HepG2 (cell line): ENCODE data around the gene ABCB7. TPM values are rescaled to one million over a fixed set of nuclear protein-coding genes. Genes with fewer than 3 reads are reported as not detected.

Experiments
- ETV5 ChIP-seq: IDR thresholded peaks from 2 replicates; pipeline ENCODE4 v1.6.1; 2018; ENCODE audit warnings: missing biosample characterization, missing genetic modification reagents, inconsistent platforms, borderline replicate concordance
- HOXA3 ChIP-seq: sonication (generic); formaldehyde crosslinking; IDR thresholded peaks from 2 replicates; pipeline ENCODE4 v1.5.0; 2020; ENCODE audit warnings: missing genetic modification reagents
- LRRFIP1 ChIP-seq: sonication (generic); formaldehyde crosslinking; conservative IDR thresholded peaks from 2 replicates; pipeline ENCODE4 v1.4.0; 2020; ENCODE audit warnings: missing genetic modification reagents
- MED13 ChIP-seq: sonication (generic); formaldehyde crosslinking; IDR thresholded peaks from 2 replicates; pipeline ENCODE4 v1.5.0; 2020; ENCODE audit warnings: missing genetic modification reagents
- MIXL1 ChIP-seq: IDR thresholded peaks from 2 replicates; pipeline ENCODE4 v1.6.1; 2016
- MTF1 ChIP-seq: sonication (generic); formaldehyde crosslinking; IDR thresholded peaks from 2 replicates; pipeline ENCODE4 v1.5.0; 2020; ENCODE audit warnings: missing genetic modification reagents
- PHF20 ChIP-seq: sonication (generic); formaldehyde crosslinking; IDR thresholded peaks from 2 replicates; pipeline ENCODE4 v1.5.0; 2020; ENCODE audit warnings: mild to moderate bottlenecking, missing genetic modification reagents
- RFXANK ChIP-seq: IDR thresholded peaks from 2 replicates; pipeline ENCODE4 v1.6.1; 2016
- RFXAP ChIP-seq: sonication (generic); formaldehyde crosslinking; IDR thresholded peaks from 2 replicates; pipeline ENCODE4 v1.4.0; 2020; ENCODE audit warnings: missing genetic modification reagents, borderline replicate concordance
- USF2 ChIP-seq, 2 experiments: sonication (generic) in 1 of 2; formaldehyde crosslinking in 1 of 2; IDR thresholded peaks; 2 replicates each; pipeline versions ENCODE4 v1.5.1 to v1.6.1; 2011 to 2020; ENCODE audit warnings: borderline replicate concordance in 1 of 2, low read depth in 1 of 2, low read length in 1 of 2, mild to moderate bottlenecking in 1 of 2, missing genetic modification reagents in 1 of 2, moderate library complexity in 1 of 2
- ZBTB1 ChIP-seq: sonication (generic); formaldehyde crosslinking; IDR thresholded peaks from 2 replicates; pipeline ENCODE4 v1.4.0; 2020; ENCODE audit warnings: missing genetic modification reagents, borderline replicate concordance
- ZGPAT ChIP-seq: IDR thresholded peaks from 2 replicates; pipeline ENCODE4 v1.6.1; 2016; ENCODE audit warnings: mild to moderate bottlenecking
- ZNF251 ChIP-seq: sonication (generic); formaldehyde crosslinking; IDR thresholded peaks from 2 replicates; pipeline ENCODE4 v1.9.0; 2021; ENCODE audit warnings: mild to moderate bottlenecking, missing genetic modification reagents
- ZNF598 ChIP-seq: sonication (generic); formaldehyde crosslinking; IDR thresholded peaks from 2 replicates; pipeline ENCODE4 v1.5.1; 2020; ENCODE audit warnings: mild to moderate bottlenecking, missing genetic modification reagents, borderline replicate concordance
- ZNF788 ChIP-seq: sonication (generic); formaldehyde crosslinking; IDR thresholded peaks from 2 replicates; pipeline ENCODE4 v1.5.0; 2020; ENCODE audit warnings: mild to moderate bottlenecking, missing genetic modification reagents, borderline replicate concordance
- polyA plus RNA-seq, 8 experiments: library from polyadenylated mRNA; depleted of rRNA in 3 of 8; stranded (reverse) in 7 of 8; unstranded in 1 of 8; fragments of >200 nt; fragmentation: Illumina TruSeq in 4 of 8; extraction: Trizol in 4 of 8; gene quantifications; 2 replicates each; pipeline versions ENCODE4 v1.2.1 to v1.2.3, GENCODE V29; 2011 to 2016; ENCODE audit warnings: low read depth in 4 of 8, missing spikeins in 1 of 8, mixed read lengths in 1 of 8; ENCODE audit not compliant: insufficient read depth in 1 of 8
- total RNA-seq, 5 experiments: library from RNA; depleted of rRNA; stranded (reverse); fragments of >200 nt; fragmentation: Illumina TruSeq; extraction: Trizol; gene quantifications; 2 replicates each; pipeline ENCODE4 v1.2.3, GENCODE V29; 2016; ENCODE audit warnings: low read depth in 1 of 5
- TF ChIP-seq, protein P1 (sequence below): sonication (generic); formaldehyde crosslinking; IDR thresholded peaks from 2 replicates; pipeline ENCODE4 v1.4.0; 2020; ENCODE audit warnings: missing genetic modification reagents
- TF ChIP-seq, protein P2 (sequence below): sonication (generic); formaldehyde crosslinking; IDR thresholded peaks from 2 replicates; pipeline ENCODE4 v1.4.0; 2020; ENCODE audit warnings: missing genetic modification reagents
- TF ChIP-seq, protein P3 (sequence below): sonication (generic); formaldehyde crosslinking; IDR thresholded peaks from 2 replicates; pipeline ENCODE4 v1.4.0; 2020; ENCODE audit warnings: missing genetic modification reagents; ENCODE audit errors: not compliant biosample characterization

Gene ABCB7
- total and polyA plus RNA-seq, 2 of the 13 experiments (the other 11 are each of a cell fraction or from before 2014, with no cell fraction given), result 27.7 to 28.7 TPM

DNA sequence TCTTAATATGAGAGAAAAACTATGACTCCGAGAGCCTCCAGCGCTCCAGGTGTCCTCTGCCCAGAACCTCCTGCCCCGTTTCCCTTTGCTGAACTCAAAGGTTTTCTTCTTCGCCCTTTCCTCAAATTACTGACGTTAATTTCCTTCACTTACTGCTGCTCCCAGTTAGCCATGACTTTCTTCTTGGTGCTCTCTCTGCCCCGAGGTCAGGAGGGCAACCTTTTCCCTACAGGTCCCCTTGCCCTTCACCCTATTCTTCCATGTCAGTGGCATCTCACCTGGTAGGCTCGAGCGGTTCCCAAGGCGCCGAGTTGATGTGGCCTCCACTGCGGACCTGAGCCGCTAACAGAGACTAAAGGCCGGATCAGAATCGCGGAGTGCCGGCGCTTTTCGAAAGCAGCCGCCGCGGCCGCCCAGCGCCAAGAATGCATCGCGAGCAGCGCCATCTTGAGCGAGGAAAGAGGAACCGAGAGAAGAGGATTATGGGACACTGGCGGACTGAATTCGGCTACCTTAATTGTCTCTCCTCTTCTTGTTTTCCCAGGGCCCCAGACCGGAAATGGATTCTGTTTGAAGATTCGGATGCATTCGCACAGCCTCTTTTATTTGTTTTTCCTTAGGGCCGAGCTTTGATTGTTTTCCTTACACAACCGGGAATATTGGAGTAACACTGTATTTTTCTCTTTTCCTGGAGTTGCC is at the start of gene ABCB7 (continued):
- TF ChIP-seq LRRFIP1 (no peak), RFXAP (CRISPR knock-in tag) (no peak), PHF20 (peak; percentile 68; the same call in 1 of the 2 replicates), MED13 (no peak), ETV5 (CRISPR knock-in tag) (no peak; the same call in 1 of the 2 replicates), ZGPAT (CRISPR knock-in tag) (no peak; the same call in 1 of the 2 replicates), ZNF598 (CRISPR knock-in tag) (no peak), RFXANK (CRISPR knock-in tag) (no peak), MIXL1 (no peak), ZNF251 (CRISPR knock-in tag) (no peak), USF2 (IDR thresholded peaks at IDR 0.05; ENCODE audit: low read depth, low read length) (no peak), USF2 (CRISPR knock-in tag; IDR thresholded peaks at IDR 0.05; ENCODE audit: borderline replicate concordance) (peak; percentile 50; the same call in 1 of the 2 replicates), MTF1 (CRISPR knock-in tag) (no peak), ZNF788 (no peak), ZBTB1 (CRISPR knock-in tag) (no peak), HOXA3 (peak; percentile 41; the same call in 1 of the 2 replicates)
- TF ChIP-seq, protein P1, sequence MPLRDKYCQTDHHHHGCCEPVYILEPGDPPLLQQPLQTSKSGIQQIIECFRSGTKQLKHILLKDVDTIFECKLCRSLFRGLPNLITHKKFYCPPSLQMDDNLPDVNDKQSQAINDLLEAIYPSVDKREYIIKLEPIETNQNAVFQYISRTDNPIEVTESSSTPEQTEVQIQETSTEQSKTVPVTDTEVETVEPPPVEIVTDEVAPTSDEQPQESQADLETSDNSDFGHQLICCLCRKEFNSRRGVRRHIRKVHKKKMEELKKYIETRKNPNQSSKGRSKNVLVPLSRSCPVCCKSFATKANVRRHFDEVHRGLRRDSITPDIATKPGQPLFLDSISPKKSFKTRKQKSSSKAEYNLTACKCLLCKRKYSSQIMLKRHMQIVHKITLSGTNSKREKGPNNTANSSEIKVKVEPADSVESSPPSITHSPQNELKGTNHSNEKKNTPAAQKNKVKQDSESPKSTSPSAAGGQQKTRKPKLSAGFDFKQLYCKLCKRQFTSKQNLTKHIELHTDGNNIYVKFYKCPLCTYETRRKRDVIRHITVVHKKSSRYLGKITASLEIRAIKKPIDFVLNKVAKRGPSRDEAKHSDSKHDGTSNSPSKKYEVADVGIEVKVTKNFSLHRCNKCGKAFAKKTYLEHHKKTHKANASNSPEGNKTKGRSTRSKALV (CRISPR knock-in tag), result no peak
- TF ChIP-seq, protein P2, sequence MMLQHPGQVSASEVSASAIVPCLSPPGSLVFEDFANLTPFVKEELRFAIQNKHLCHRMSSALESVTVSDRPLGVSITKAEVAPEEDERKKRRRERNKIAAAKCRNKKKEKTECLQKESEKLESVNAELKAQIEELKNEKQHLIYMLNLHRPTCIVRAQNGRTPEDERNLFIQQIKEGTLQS, result no peak
- TF ChIP-seq, protein P3, sequence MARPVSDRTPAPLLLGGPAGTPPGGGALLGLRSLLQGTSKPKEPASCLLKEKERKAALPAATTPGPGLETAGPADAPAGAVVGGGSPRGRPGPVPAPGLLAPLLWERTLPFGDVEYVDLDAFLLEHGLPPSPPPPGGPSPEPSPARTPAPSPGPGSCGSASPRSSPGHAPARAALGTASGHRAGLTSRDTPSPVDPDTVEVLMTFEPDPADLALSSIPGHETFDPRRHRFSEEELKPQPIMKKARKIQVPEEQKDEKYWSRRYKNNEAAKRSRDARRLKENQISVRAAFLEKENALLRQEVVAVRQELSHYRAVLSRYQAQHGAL (CRISPR knock-in tag), result no peak
- TF ChIP-seq, all 625 proteins: peak for 67
